Heart left ventricle (tissue), 16 donors: Measurements from ENCODE around the gene ZBTB18. TPM values are rescaled to one million over a fixed set of nuclear protein-coding genes. Genes with fewer than 3 reads are reported as not detected.

ENCODE experiments used
- ATAC-seq, 4 donors: fragments of 200-7000 bp; cut with Tn5 transposase; one replicate each; pipeline ENCODE4 v1.9.1; 2020 to 2022; ENCODE audit warnings: moderate library complexity in 4 of 4, mild to moderate bottlenecking in 3 of 4, moderate number of reproducible peaks in 1 of 4
- DNase-seq, 5 donors: peaks; one replicate each; pipeline ENCODE4 v3.0.0-alpha.2; 2020
- H3K27ac ChIP-seq, 12 donors: fragments of 200-600 bp; sonication (generic) in 4 of 12; one replicate each; pipeline versions ENCODE4 v1.5.0 to v1.8.0; 2016 to 2022; ENCODE audit warnings: mild to moderate bottlenecking in 2 of 12
- H3K27me3 ChIP-seq, 9 donors: fragments of 200-600 bp; sonication (generic) in 2 of 9; one replicate each; pipeline versions ENCODE4 v1.5.1 to v1.8.0; 2016 to 2022; ENCODE audit warnings: mild to moderate bottlenecking in 3 of 9
- H3K36me3 ChIP-seq, 9 donors: fragments of 200-600 bp; sonication (generic) in 2 of 9; one replicate each; pipeline versions ENCODE4 v1.5.0 to v1.8.0; 2018 to 2022; ENCODE audit warnings: mild to moderate bottlenecking in 2 of 9
- H3K4me1 ChIP-seq, 12 donors: fragments of 200-600 bp; sonication (generic) in 4 of 12; one replicate each; pipeline versions ENCODE4 v1.5.0 to v1.8.0; 2016 to 2022; ENCODE audit warnings: mild to moderate bottlenecking in 3 of 12
- H3K4me3 ChIP-seq, 12 donors: fragments of 200-600 bp; sonication (generic) in 4 of 12; one replicate each; pipeline versions ENCODE4 v1.5.0 to v1.8.0; 2017 to 2022; ENCODE audit warnings: mild to moderate bottlenecking in 9 of 12, moderate library complexity in 4 of 12
- H3K9me3 ChIP-seq, 12 donors: fragments of 200-600 bp; sonication (generic) in 4 of 12; one replicate each; pipeline versions ENCODE4 v1.5.0 to v1.8.0; 2016 to 2022; ENCODE audit warnings: mild to moderate bottlenecking in 1 of 12
- CTCF ChIP-seq, 12 donors: fragments of 200-600 bp; sonication (generic) in 4 of 12; IDR thresholded peaks; one replicate each; pipeline versions ENCODE4 v1.5.0 to v1.8.0; 2018 to 2022; ENCODE audit warnings: antibody characterized with exemption in 12 of 12, mild to moderate bottlenecking in 5 of 12
- POLR2A ChIP-seq, 2 donors: fragments of 450-650 bp; IDR thresholded peaks; one replicate each; pipeline ENCODE4 v1.6.1; 2017; ENCODE audit warnings: antibody characterized with exemption in 2 of 2, mild to moderate bottlenecking in 2 of 2, moderate library complexity in 2 of 2
- WGBS, 4 donors: extraction: QIAGEN DNeasy Blood & Tissue Kit in 2 of 4; methylation state at CpG; one replicate each; pipeline versions ENCODE4 v1.1.5 to v1.1.7; 2013 to 2018; 5-methylcytosine and 5-hydroxymethylcytosine counted together
- intact Hi-C, 10 donors: fragments of 100-400 bp; cut with DNase I; formaldehyde crosslinking; loops; one replicate each; pipeline versions ENCODE4 v1.11.1 to v1.14.2; 2022
- polyA plus RNA-seq, 2 donors: library from polyadenylated mRNA; stranded (reverse); fragments of 200-250 nt; gene quantifications; one replicate each; pipeline ENCODE4 v1.2.3, GENCODE V29; 2013
- total RNA-seq, 9 donors: library from RNA; depleted of rRNA in 2 of 9; stranded (reverse); fragments of >200 nt in 2 of 9; fragmentation: NEBNext Ultra II Directional in 3 of 9; extraction: Animal tissue kit (Norgen Biotek cat#: 25700) in 3 of 9; gene quantifications; one replicate each; pipeline versions ENCODE4 v1.1.0 to v1.2.4, GENCODE V29; 2016 to 2023
- donor health status: ischemic (EF 13 %, LVEDD 7.1; RV severe dilation, severe dysfunction).
- donor health status: healthy with polysubstance abuse.
- donor health status: DM: no; HTN: yes; CAD: no.
- donor health status: DM: no; HTN: no; CAD: no.
- donor health status: ischemic (EF 25% LVEDD 6.9; RV normal size, moderate dysfunction).
- donor health status: ischemic (EF 25% LVEDD 5.7; RV mildly dilated, moderate dysfunction).
- donor health status: healthy.
- donor health status: DM: yes; HTN: yes; CAD: no.
- donor health status: ischemic (EF 35%, LVEDD 5.7; RV mildly dilated, moderate dysfunction).
- donor health status: nonischemic (EF 11% LVEDD 7.7; RV severe dilation, severe dysfunction).
- donor health status: DM: yes; HTN: yes; CAD: no.
- donor health status: PGD.
- donor health status: ischemic (EF 29% LVEDD 5.4; RV normal size, mild dysfunction).
- donor health status: nonischemic (EF 23%, LVEDD 6.1; RV moderate dilation, normal function).

Gene ZBTB18
- total and polyA plus RNA-seq, 11 donors, result 12.5 to 29.2 (median 22.5) TPM

GRCh38 chr1:244062156-244062725, 11.2 kb downstream of the ZBTB18 start:
- peaks cover 0 to 1% (median 0%) of the 10 kb centered on the region in 9 donors for H3K36me3 ChIP-seq
- H3K9me3 ChIP-seq, result no peaks in the 10 kb centered on the region
- ATAC-seq, result no peak
- whole genome bisulfite sequencing, 4 donors, result 87 to 95% (median 93%) methylated on average over 4 of the region's 4 CpGs
- no peak overlapping the region for H3K27ac ChIP-seq
- intact Hi-C loops, result no loop called here
- no peak overlapping the region for H3K4me3 ChIP-seq
- peaks cover 0 to 15% (median 0%) of the 10 kb centered on the region in 12 donors for H3K4me1 ChIP-seq
- TF ChIP-seq CTCF (IDR thresholded peaks at IDR 0.05) (no peak), POLR2A (IDR thresholded peaks at IDR 0.05) (no peak)
- DNase-seq, result no peak
- no peaks in the 10 kb centered on the region for H3K27me3 ChIP-seq

- Histone ChIP-seq H3K27ac (no peak overlapping the region), H3K27me3 (no peaks in the 10 kb centered on the region), H3K9me3 (no peaks in the 10 kb centered on the region), H3K36me3 (no peaks in the 10 kb centered on the region), H3K4me3 (no peak overlapping the region), H3K4me1 (peaks cover 0 to 15% (median 0%) of the 10 kb centered on the region in 12 donors)
- ATAC-seq, result no peak
- TF ChIP-seq CTCF (IDR thresholded peaks at IDR 0.05) (no peak), POLR2A (IDR thresholded peaks at IDR 0.05) (no peak)
- DNase-seq, result no peak
- 69 to 73% (median 72%) methylated on average over 6 of the region's 6 CpGs for WGBS, 4 donors
- intact Hi-C loops, result no loop called here
Measured at GRCh38 chr1:244063498-244063897, 12.4 kb downstream of the ZBTB18 start.

- no peaks in the 10 kb centered on the region for H3K36me3 ChIP-seq
- peaks cover 0 to 15% (median 0%) of the 10 kb centered on the region in 12 donors for H3K4me1 ChIP-seq
- intact Hi-C loops, result no loop called here
- no peak for TF ChIP-seq CTCF (IDR thresholded peaks at IDR 0.05)
- TF ChIP-seq POLR2A (IDR thresholded peaks at IDR 0.05), result no peak
- no peaks in the 10 kb centered on the region for H3K9me3 ChIP-seq
- no peak for DNase-seq
- H3K27ac ChIP-seq, result no peak overlapping the region
- no peaks in the 10 kb centered on the region for H3K27me3 ChIP-seq
- H3K4me3 ChIP-seq, result no peak overlapping the region
- no peak for ATAC-seq
- WGBS, 4 donors, result 93 to 96% (median 95%) methylated on average over 8 of the region's 8 CpGs
Measured at GRCh38 chr1:244064621-244065020, 13.5 kb downstream of the ZBTB18 start.

GRCh38 chr1:244065063-244065793, 14.1 kb downstream of the ZBTB18 start:
- DNase-seq, result no peak
- Histone ChIP-seq H3K9me3 (no peaks in the 10 kb centered on the region), H3K4me1 (peaks cover 0 to 15% (median 0%) of the 10 kb centered on the region in 12 donors), H3K36me3 (no peaks in the 10 kb centered on the region), H3K4me3 (no peak overlapping the region), H3K27ac (no peak overlapping the region), H3K27me3 (no peaks in the 10 kb centered on the region)
- TF ChIP-seq POLR2A (IDR thresholded peaks at IDR 0.05) (no peak), CTCF (IDR thresholded peaks at IDR 0.05) (no peak)
- no peak for ATAC-seq
- intact Hi-C loops, result no loop called here
- WGBS, 4 donors, result 79 to 86% (median 85%) methylated on average over 9 of the region's 9 CpGs
